Astrocyte of the spinal cord (primary cell): Measurements from ENCODE around the gene DOCK7.

Experiments
- DNase-seq: peaks from one replicate; pipeline ENCODE4 v3.0.0; 2011; ENCODE audit warnings: low read depth, low spot score
- H3K4me3 ChIP-seq: 2 replicates; pipeline ENCODE4 v1.5.1; 2011; ENCODE audit warnings: low read depth, mild to moderate bottlenecking, low read length, moderate library complexity
- CTCF ChIP-seq: IDR thresholded peaks from 2 replicates; pipeline ENCODE4 v1.5.1; 2012; ENCODE audit warnings: low read depth, mild to moderate bottlenecking, low read length, inconsistent platforms
- in situ Hi-C: cut with HindIII; loops from 2 replicates; pipeline ENCODE4 v1.10.0; 2017; ENCODE audit warnings: low sequenced_read_pairs

DOCK7 gene

GRCh38 chr1:62436039-62436465 lies 252.1 kb downstream of the DOCK7 start:
- peak overlapping the region; percentile 92 for H3K4me3 ChIP-seq
- in situ Hi-C loops: no loop called here
- no peak for TF ChIP-seq CTCF
- no peak for DNase-seq

GRCh38 chr1:62435231-62436038 lies 252.8 kb downstream of the DOCK7 start:
- no peak for DNase-seq
- TF ChIP-seq CTCF: no peak
- H3K4me3 ChIP-seq: peak overlapping the region; percentile 92
- in situ Hi-C loops: no loop called here

- no peak for TF ChIP-seq CTCF
- in situ Hi-C loops: no loop called here
- no peak for DNase-seq
- no peak overlapping the region for H3K4me3 ChIP-seq
Observed at GRCh38 chr1:62434618-62435001, 253.6 kb downstream of the DOCK7 start.

GRCh38 chr1:62433861-62434617 lies 254.1 kb downstream of the DOCK7 start:
- DNase-seq: no peak
- in situ Hi-C loops: no loop called here
- no peak overlapping the region for H3K4me3 ChIP-seq
- TF ChIP-seq CTCF: no peak

- no peak for DNase-seq
- no peak for TF ChIP-seq CTCF
- no peak overlapping the region for H3K4me3 ChIP-seq
- in situ Hi-C loops: no loop called here
Observed at GRCh38 chr1:62429581-62429980, 258.6 kb downstream of the DOCK7 start.

GRCh38 chr1:62428351-62428750 lies 259.8 kb downstream of the DOCK7 start:
- no peak for TF ChIP-seq CTCF
- DNase-seq: no peak
- H3K4me3 ChIP-seq: no peak overlapping the region
- in situ Hi-C loops: no loop called here
